Mucosa of descending colon (tissue), 3 donors: ENCODE measurements around the gene UGT1A10. TPM values are rescaled to one million over a fixed set of nuclear protein-coding genes. Genes with fewer than 3 reads are reported as not detected.

ENCODE experiments used
- ATAC-seq: fragments of 200-7000 bp; cut with Tn5 transposase; one replicate; pipeline ENCODE4 v1.9.1; 2020; ENCODE audit warnings: mild to moderate bottlenecking, moderate library complexity
- DNase-seq, 3 donors: peaks; one replicate each; pipeline ENCODE4 v3.0.0-alpha.2; 2020
- H3K36me3 ChIP-seq: fragments of 200-600 bp; one replicate; pipeline ENCODE4 v1.8.0; 2021; ENCODE audit warnings: low read depth, mild to moderate bottlenecking
- H3K4me1 ChIP-seq: fragments of 200-600 bp; one replicate; pipeline ENCODE4 v1.8.0; 2021; ENCODE audit warnings: low read depth, mild to moderate bottlenecking
- H3K4me3 ChIP-seq: fragments of 200-600 bp; one replicate; pipeline ENCODE4 v1.8.0; 2021; ENCODE audit warnings: mild to moderate bottlenecking
- H3K9me3 ChIP-seq: fragments of 200-600 bp; one replicate; pipeline ENCODE4 v1.8.0; 2021; ENCODE audit warnings: mild to moderate bottlenecking
- CTCF ChIP-seq: fragments of 200-600 bp; IDR thresholded peaks from one replicate; pipeline ENCODE4 v1.8.0; 2022; ENCODE audit warnings: antibody characterized with exemption, mild to moderate bottlenecking
- intact Hi-C, 2 donors: fragments of 100-400 bp; cut with DNase I in 1 of 2; cut with micrococcal nuclease in 1 of 2; formaldehyde crosslinking; loops; one replicate each; pipeline versions ENCODE4 v1.11.0 to v1.11.1; 2022; cut with DNase I, micrococcal nuclease
- total RNA-seq, 3 donors: library from RNA; stranded (reverse); fragmentation: NEBNext Ultra II Directional in 2 of 3; extraction: Animal tissue kit (Norgen Biotek cat#: 25700) in 2 of 3; gene quantifications; one replicate each; pipeline versions ENCODE4 v1.2.1 to v1.2.4, GENCODE V29; 2021 to 2023
- donor health status: DM: no; HTN: no; CAD: no; lungs with moderate emphysema.
- donor health status: DM: no; HTN: no; CAD: no.
- donor health status: DM: no; HTN: yes; CAD: no.

UGT1A10 gene
- total RNA-seq, 3 donors from 2014 or later, result 42.0 to 116 (median 43.9) TPM

- DNase-seq, result no peak
- peaks cover 8% of the 10 kb centered on the region for H3K9me3 ChIP-seq
- H3K36me3 ChIP-seq, result no peaks in the 10 kb centered on the region
- H3K4me3 ChIP-seq, result no peak overlapping the region
- ATAC-seq, result no peak
- peaks cover 19% of the 10 kb centered on the region for H3K4me1 ChIP-seq
- TF ChIP-seq CTCF, result no peak
- intact Hi-C loops, result no loop called here
These were observed 118.8 kb downstream of the UGT1A10 start for GRCh38 chr2:233754872-233755611.

DNA sequence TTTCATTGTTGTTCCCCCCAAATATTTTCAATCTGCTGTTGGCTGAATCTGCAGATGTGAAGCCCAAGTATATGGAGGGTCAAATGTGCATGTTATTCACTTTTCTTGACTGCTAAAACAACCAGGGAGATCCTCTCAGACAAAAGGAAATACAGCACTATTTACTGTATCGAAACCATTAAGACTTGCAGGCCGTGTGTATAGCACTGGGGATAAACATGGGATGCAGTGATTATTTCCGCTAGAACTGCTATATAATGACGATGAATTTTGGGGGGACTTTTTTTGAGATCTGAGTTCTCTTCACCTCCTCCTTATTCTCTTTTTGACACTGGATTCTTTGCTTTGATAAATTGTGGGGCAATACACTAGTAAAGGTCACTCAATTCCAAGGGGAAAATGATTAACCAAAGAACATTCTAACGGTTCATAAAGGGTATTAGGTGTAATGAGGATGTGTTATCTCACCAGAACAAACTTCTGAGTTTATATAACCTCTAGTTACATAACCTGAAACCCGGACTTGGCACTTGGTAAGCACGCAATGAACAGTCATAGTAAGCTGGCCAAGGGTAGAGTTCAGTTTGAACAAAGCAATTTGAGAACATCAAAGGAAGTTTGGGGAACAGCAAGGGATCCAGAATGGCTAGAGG is 120.3 kb downstream of the UGT1A10 start:
- no peak for TF ChIP-seq CTCF
- DNase-seq (peak in 1 of 3 donors; percentile 42), ATAC-seq (peak; percentile 92)
- H3K4me3 ChIP-seq, result no peak overlapping the region
- no peaks in the 10 kb centered on the region for H3K36me3 ChIP-seq
- intact Hi-C loops, result no loop called here
- no peaks in the 10 kb centered on the region for H3K9me3 ChIP-seq
- peaks cover 19% of the 10 kb centered on the region for H3K4me1 ChIP-seq

GRCh38 chr2:233758141-233758540 is 121.9 kb downstream of the UGT1A10 start:
- Histone ChIP-seq H3K9me3 (no peaks in the 10 kb centered on the region), H3K4me3 (no peak overlapping the region), H3K4me1 (peaks cover 19% of the 10 kb centered on the region), H3K36me3 (no peaks in the 10 kb centered on the region)
- peak; percentile 76 for ATAC-seq
- no peak for DNase-seq
- no peak for TF ChIP-seq CTCF
- intact Hi-C loops, result no loop called here

DNA sequence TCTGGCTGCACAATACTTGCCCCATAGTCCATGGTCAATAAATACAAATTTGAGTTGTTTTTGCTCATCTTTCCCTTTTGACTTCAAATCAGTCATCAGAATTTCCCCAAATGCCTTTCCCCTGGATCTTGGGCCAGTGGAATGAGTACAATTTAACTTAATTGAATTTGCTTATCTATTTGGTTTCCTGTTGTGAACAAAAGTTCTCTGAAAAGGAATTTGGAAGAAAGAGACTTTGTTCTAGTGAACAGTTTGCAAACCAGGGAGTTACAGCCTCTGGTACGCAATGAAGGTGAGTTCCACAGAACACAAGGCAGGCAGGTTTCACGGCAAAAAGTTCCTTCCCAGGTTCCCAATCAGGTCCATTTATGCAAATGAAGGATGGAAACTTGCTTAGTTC is 122.6 kb downstream of the UGT1A10 start:
- DNase-seq (no peak), ATAC-seq (no peak)
- Histone ChIP-seq H3K4me1 (peaks cover 19% of the 10 kb centered on the region), H3K4me3 (no peak overlapping the region), H3K9me3 (no peaks in the 10 kb centered on the region), H3K36me3 (no peaks in the 10 kb centered on the region)
- no peak for TF ChIP-seq CTCF
- intact Hi-C loops, result no loop called here

- DNase-seq (no peak), ATAC-seq (no peak)
- intact Hi-C loops, result no loop called here
- Histone ChIP-seq H3K36me3 (no peaks in the 10 kb centered on the region), H3K4me1 (peaks cover 25% of the 10 kb centered on the region), H3K9me3 (no peaks in the 10 kb centered on the region), H3K4me3 (no peak within 1 kb of the TSS)
- no peak for TF ChIP-seq CTCF
These were observed 123.8 kb downstream of the UGT1A10 start, which contains the start of gene UGT1A1 for GRCh38 chr2:233760043-233760442. TSS of gene UGT1A1 (plus strand) at chr2:233760270. CDS start at chr2:233760288, 18 bp downstream.
